HepG2 (cell line): Measurements from ENCODE around the gene AKIRIN1. TPM values are rescaled to one million over a fixed set of nuclear protein-coding genes. Genes with fewer than 3 reads are reported as not detected.

ENCODE experiments used
- ATF7-NPFF ChIP-seq: sonication (generic); formaldehyde crosslinking; IDR thresholded peaks from 2 replicates; pipeline ENCODE4 v1.8.1; 2023; ENCODE audit warnings: mild to moderate bottlenecking, low read depth, missing genetic modification reagents, moderate library complexity
- BRD4 ChIP-seq: sonication (generic); formaldehyde crosslinking; IDR thresholded peaks from 2 replicates; pipeline ENCODE4 v1.4.0; 2020; ENCODE audit warnings: missing genetic modification reagents
- DPF2 ChIP-seq: sonication (generic); formaldehyde crosslinking; IDR thresholded peaks from 2 replicates; pipeline ENCODE4 v1.4.0; 2020; ENCODE audit warnings: mild to moderate bottlenecking, low read depth, missing genetic modification reagents, borderline replicate concordance
- EED ChIP-seq: sonication (generic); formaldehyde crosslinking; IDR thresholded peaks from 2 replicates; pipeline ENCODE4 v1.5.0; 2020; ENCODE audit warnings: mild to moderate bottlenecking, missing genetic modification reagents
- FOXA1 ChIP-seq, 2 experiments: fragments of 450-650 bp in 1 of 2; sonication (generic) in 1 of 2; formaldehyde crosslinking in 1 of 2; IDR thresholded peaks; 2 replicates each; pipeline versions ENCODE4 v1.4.0 to v1.6.1; 2016 to 2020; ENCODE audit warnings: missing genetic modification reagents in 1 of 2
- HDAC1 ChIP-seq: sonication (generic); formaldehyde crosslinking; IDR thresholded peaks from 2 replicates; pipeline ENCODE4 v1.5.1; 2020; ENCODE audit warnings: mild to moderate bottlenecking, missing genetic modification reagents
- HNRNPUL1 ChIP-seq: fragments of 200-400 bp; formaldehyde crosslinking; IDR thresholded peaks from 2 replicates; pipeline ENCODE4 v1.6.1; 2017; ENCODE audit warnings: low read depth, mild to moderate bottlenecking, low read length, moderate library complexity
- MBNL3 ChIP-seq: fragments of 250-450 bp; sonication (Bioruptor Pico); conservative IDR thresholded peaks from 2 replicates; pipeline ENCODE4 v1.8.0; 2022; ENCODE audit warnings: mild to moderate bottlenecking, inconsistent platforms
- RELA ChIP-seq: sonication (generic); formaldehyde crosslinking; IDR thresholded peaks from 2 replicates; pipeline ENCODE4 v1.4.0; 2020; ENCODE audit warnings: missing genetic modification reagents
- SATB2 ChIP-seq: sonication (generic); formaldehyde crosslinking; IDR thresholded peaks from 2 replicates; pipeline ENCODE4 v1.5.0; 2020; ENCODE audit warnings: missing genetic modification reagents
- SMYD3 ChIP-seq: sonication (generic); formaldehyde crosslinking; IDR thresholded peaks from 2 replicates; pipeline ENCODE4 v1.8.1; 2023; ENCODE audit warnings: mild to moderate bottlenecking, missing genetic modification reagents
- TEAD3 ChIP-seq: optimal IDR thresholded peaks from 2 replicates; pipeline ENCODE3; 2016; ENCODE audit warnings: borderline replicate concordance
- THRA ChIP-seq: sonication (generic); formaldehyde crosslinking; IDR thresholded peaks from 2 replicates; pipeline ENCODE4 v1.4.0; 2020; ENCODE audit warnings: missing genetic modification reagents, borderline replicate concordance
- ZBTB38 ChIP-seq: sonication (generic); formaldehyde crosslinking; IDR thresholded peaks from 2 replicates; pipeline ENCODE4 v1.5.1; 2020; ENCODE audit warnings: mild to moderate bottlenecking, missing genetic modification reagents
- ZBTB7A ChIP-seq: sonication (generic); formaldehyde crosslinking; IDR thresholded peaks from 2 replicates; pipeline ENCODE4 v1.8.0; 2022; ENCODE audit warnings: mild to moderate bottlenecking, missing genetic modification reagents
- ZBTB8A ChIP-seq: sonication (generic); formaldehyde crosslinking; IDR thresholded peaks from 2 replicates; pipeline ENCODE4 v1.4.0; 2020; ENCODE audit warnings: mild to moderate bottlenecking, low read depth, missing genetic modification reagents, borderline replicate concordance
- ZNF136 ChIP-seq: sonication (generic); formaldehyde crosslinking; IDR thresholded peaks from 2 replicates; pipeline ENCODE4 v1.8.1; 2022; ENCODE audit warnings: low read depth, mild to moderate bottlenecking, moderate library complexity, missing genetic modification reagents
- ZNF24 ChIP-seq: fragments of 450-650 bp; IDR thresholded peaks from 2 replicates; pipeline ENCODE4 v1.6.1; 2017; ENCODE audit warnings: antibody characterized with exemption, mild to moderate bottlenecking
- ZNF263 ChIP-seq: sonication (generic); formaldehyde crosslinking; IDR thresholded peaks from 2 replicates; pipeline ENCODE4 v1.4.0; 2020; ENCODE audit warnings: missing genetic modification reagents
- ZNF709 ChIP-seq: sonication (generic); formaldehyde crosslinking; IDR thresholded peaks from 2 replicates; pipeline ENCODE4 v1.5.0; 2020; ENCODE audit warnings: mild to moderate bottlenecking, missing genetic modification reagents
- ZNF724P ChIP-seq: sonication (generic); formaldehyde crosslinking; IDR thresholded peaks from 2 replicates; pipeline ENCODE4 v1.8.0; 2022; ENCODE audit warnings: missing genetic modification reagents, borderline replicate concordance
- polyA plus RNA-seq, 8 experiments: library from polyadenylated mRNA; depleted of rRNA in 3 of 8; stranded (reverse) in 7 of 8; unstranded in 1 of 8; fragments of >200 nt; fragmentation: Illumina TruSeq in 4 of 8; extraction: Trizol in 4 of 8; gene quantifications; 2 replicates each; pipeline versions ENCODE4 v1.2.1 to v1.2.3, GENCODE V29; 2011 to 2016; ENCODE audit warnings: low read depth in 4 of 8, missing spikeins in 1 of 8, mixed read lengths in 1 of 8; ENCODE audit not compliant: insufficient read depth in 1 of 8
- total RNA-seq, 5 experiments: library from RNA; depleted of rRNA; stranded (reverse); fragments of >200 nt; fragmentation: Illumina TruSeq; extraction: Trizol; gene quantifications; 2 replicates each; pipeline ENCODE4 v1.2.3, GENCODE V29; 2016; ENCODE audit warnings: low read depth in 1 of 5
- TF ChIP-seq, protein P1 (sequence below): sonication (generic); formaldehyde crosslinking; IDR thresholded peaks from 2 replicates; pipeline ENCODE4 v1.9.0; 2021; ENCODE audit warnings: missing genetic modification reagents, borderline replicate concordance
- TF ChIP-seq, protein P2 (sequence below): sonication (generic); formaldehyde crosslinking; IDR thresholded peaks from 2 replicates; pipeline ENCODE4 v1.5.0; 2020; ENCODE audit warnings: mild to moderate bottlenecking, missing genetic modification reagents
- TF ChIP-seq, protein P3 (sequence below): sonication (generic); formaldehyde crosslinking; IDR thresholded peaks from 2 replicates; pipeline ENCODE4 v1.4.0; 2020; ENCODE audit warnings: missing genetic modification reagents

The AKIRIN1 gene
- total and polyA plus RNA-seq, 2 of the 13 experiments (the other 11 are each of a cell fraction or from before 2014, with no cell fraction given): 123 to 157 TPM

DNA sequence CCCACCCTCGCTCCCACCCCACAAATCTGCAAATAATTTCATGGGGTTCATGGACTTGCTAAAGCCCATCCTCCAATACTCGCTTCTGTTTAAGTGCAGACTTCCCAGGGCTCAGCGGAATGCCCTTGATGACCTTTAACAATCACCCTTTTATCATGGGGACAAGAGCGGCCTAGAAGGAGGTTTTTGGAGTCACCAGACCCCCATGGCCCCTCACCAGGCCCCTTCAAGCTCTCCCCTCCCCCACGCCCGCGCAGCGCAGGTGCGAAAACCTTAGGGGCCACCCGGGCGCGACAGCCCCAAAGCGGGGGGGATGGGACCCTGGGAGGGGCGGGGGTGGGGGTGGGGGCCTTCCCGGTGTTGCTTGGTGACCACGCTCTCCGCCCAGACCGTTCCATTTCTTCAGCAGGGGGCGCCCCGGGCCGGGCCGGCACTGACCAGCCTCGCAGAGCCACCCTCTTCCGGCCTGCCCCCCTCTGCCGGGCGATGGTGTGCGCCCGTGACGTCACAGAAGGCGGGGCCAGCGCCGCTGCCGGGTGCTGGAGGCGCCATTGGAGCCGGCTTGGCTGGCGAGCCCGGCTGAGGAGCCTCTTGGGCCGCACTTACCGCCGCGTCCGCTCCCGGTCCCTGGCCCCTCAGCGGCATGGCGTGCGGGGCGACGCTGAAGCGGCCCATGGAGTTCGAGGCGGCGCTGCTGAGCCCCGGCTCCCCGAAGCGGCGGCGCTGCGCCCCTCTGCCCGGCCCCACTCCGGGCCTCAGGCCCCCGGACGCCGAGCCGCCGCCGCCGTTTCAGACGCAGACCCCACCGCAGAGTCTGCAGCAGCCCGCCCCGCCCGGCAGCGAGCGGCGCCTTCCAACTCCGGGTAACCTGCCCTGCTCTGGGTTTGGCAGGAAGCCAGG, at the start of gene AKIRIN1 (continued):
- TF ChIP-seq ATF7-NPFF (CRISPR knock-in tag): peak; percentile 91; the same call in 1 of the 2 replicates
- TF ChIP-seq, protein P1, sequence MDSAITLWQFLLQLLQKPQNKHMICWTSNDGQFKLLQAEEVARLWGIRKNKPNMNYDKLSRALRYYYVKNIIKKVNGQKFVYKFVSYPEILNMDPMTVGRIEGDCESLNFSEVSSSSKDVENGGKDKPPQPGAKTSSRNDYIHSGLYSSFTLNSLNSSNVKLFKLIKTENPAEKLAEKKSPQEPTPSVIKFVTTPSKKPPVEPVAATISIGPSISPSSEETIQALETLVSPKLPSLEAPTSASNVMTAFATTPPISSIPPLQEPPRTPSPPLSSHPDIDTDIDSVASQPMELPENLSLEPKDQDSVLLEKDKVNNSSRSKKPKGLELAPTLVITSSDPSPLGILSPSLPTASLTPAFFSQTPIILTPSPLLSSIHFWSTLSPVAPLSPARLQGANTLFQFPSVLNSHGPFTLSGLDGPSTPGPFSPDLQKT (CRISPR knock-in tag): peak; percentile 82; the same call in 1 of the 2 replicates
- 0 out of 2 replicates have a peak, but pooled peaks have one; percentile 57 for TF ChIP-seq SMYD3
- TF ChIP-seq BRD4: peak; percentile 89
- TF ChIP-seq HDAC1 (CRISPR knock-in tag): no peak; the same call in 1 of the 2 replicates
- TF ChIP-seq ZBTB8A (CRISPR knock-in tag): no peak
- no peak; the same call in 1 of the 2 replicates for TF ChIP-seq ZNF136
- TF ChIP-seq, protein P2, sequence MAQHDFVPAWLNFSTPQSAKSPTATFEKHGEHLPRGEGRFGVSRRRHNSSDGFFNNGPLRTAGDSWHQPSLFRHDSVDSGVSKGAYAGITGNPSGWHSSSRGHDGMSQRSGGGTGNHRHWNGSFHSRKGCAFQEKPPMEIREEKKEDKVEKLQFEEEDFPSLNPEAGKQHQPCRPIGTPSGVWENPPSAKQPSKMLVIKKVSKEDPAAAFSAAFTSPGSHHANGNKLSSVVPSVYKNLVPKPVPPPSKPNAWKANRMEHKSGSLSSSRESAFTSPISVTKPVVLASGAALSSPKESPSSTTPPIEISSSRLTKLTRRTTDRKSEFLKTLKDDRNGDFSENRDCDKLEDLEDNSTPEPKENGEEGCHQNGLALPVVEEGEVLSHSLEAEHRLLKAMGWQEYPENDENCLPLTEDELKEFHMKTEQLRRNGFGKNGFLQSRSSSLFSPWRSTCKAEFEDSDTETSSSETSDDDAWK (CRISPR knock-in tag): no peak
- TF ChIP-seq ZNF24: no peak
- TF ChIP-seq FOXA1 (IDR thresholded peaks at IDR 0.05): no peak
- TF ChIP-seq FOXA1 (CRISPR knock-in tag; IDR thresholded peaks at IDR 0.05): 0 out of 2 replicates have a peak, but pooled peaks have one; percentile 4
- peak; percentile 82 for TF ChIP-seq EED
- no peak for TF ChIP-seq ZNF263 (CRISPR knock-in tag)
- TF ChIP-seq ZNF709: peak; percentile 74; the same call in 1 of the 2 replicates
- TF ChIP-seq, protein P3, sequence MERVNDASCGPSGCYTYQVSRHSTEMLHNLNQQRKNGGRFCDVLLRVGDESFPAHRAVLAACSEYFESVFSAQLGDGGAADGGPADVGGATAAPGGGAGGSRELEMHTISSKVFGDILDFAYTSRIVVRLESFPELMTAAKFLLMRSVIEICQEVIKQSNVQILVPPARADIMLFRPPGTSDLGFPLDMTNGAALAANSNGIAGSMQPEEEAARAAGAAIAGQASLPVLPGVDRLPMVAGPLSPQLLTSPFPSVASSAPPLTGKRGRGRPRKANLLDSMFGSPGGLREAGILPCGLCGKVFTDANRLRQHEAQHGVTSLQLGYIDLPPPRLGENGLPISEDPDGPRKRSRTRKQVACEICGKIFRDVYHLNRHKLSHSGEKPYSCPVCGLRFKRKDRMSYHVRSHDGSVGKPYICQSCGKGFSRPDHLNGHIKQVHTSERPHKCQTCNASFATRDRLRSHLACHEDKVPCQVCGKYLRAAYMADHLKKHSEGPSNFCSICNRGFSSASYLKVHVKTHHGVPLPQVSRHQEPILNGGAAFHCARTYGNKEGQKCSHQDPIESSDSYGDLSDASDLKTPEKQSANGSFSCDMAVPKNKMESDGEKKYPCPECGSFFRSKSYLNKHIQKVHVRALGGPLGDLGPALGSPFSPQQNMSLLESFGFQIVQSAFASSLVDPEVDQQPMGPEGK (CRISPR knock-in tag): peak; percentile 90
- peak; percentile 69; the same call in 1 of the 2 replicates for TF ChIP-seq SATB2
- no peak for TF ChIP-seq RELA (CRISPR knock-in tag)
- peak; percentile 4 for TF ChIP-seq TEAD3 (CRISPR knock-in tag)
- TF ChIP-seq HNRNPUL1: no peak
- no peak for TF ChIP-seq ZBTB7A (CRISPR knock-in tag)
- peak; percentile 68 for TF ChIP-seq ZBTB38 (CRISPR knock-in tag)
- 0 out of 2 replicates have a peak, but pooled peaks have one; percentile 23 for TF ChIP-seq THRA
- no peak for TF ChIP-seq DPF2 (CRISPR knock-in tag)
- no peak for TF ChIP-seq MBNL3
- no peak for TF ChIP-seq ZNF724P (CRISPR knock-in tag)
